COR-L47 (cell line): Measurements from ENCODE around the gene RPP25L.

Experiments
- DNase-seq: peaks from one replicate; lab custom pipeline; 2025; lab: John Stamatoyannopoulos, UW

Gene RPP25L

GRCh38 chr9:34637356-34638137 lies 25.6 kb upstream of the RPP25L start, which contains the start of gene SIGMAR1:
TSS of gene SIGMAR1 (minus strand) at chr9:34637787. CDS start at chr9:34637697, 90 bp downstream.
- DNase-seq, result peak; percentile 92

DNA sequence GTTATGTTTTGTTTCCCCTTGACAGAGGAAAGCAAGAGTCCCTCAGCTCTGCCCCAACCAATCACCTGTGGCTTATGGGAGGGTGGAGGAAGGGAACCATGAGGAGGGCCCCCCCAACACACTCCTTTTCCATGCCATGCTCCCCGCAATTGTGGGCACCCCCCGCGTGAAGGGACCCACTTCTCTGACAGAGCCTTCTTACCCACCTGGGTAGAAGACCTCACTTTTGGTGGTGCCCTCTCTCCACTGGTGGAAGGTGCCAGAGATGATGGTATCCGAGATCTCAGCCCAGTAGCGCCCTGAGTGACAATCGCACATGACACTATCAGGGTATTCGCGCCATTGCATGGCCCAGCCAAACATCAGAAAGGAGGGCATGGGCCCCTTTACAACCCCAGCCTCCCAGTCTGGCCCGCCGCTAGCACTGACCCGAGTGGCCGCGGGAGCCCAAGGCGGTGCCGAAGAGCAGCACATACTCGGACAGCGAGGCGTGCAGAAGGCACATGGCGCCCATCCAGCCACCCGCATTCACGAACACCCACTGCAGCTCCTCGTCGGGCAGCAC lies 25.0 kb upstream of the RPP25L start:
- DNase-seq, result no peak

DNA sequence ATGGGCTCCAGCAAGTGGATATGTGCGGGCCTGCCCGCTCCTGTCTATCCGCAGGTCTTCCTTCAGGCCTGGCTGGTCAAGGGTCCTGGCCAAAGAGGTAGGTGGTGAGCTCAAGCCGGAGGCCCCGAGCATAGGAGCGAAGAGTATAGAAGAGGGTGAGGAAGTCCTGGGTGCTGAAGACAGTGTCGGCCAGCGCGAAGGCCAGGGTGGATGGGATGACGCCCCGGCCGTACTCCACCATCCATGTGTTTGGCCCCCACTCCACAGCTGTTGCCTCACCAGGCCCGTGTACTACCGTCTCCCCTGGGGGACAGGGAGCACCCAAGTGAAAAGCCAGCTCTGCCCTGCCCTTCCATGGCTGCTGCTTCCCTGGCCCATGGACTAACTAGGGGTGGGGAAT lies 23.7 kb upstream of the RPP25L start:
- DNase-seq, result no peak

- no peak for DNase-seq
Observed at GRCh38 chr9:34634551-34635248, 22.8 kb upstream of the RPP25L start.

- peak; percentile 35 for DNase-seq
Observed at GRCh38 chr9:34633851-34634550, 22.1 kb upstream of the RPP25L start.

GRCh38 chr9:34633166-34633565 lies 21.3 kb upstream of the RPP25L start:
- no peak for DNase-seq

DNA sequence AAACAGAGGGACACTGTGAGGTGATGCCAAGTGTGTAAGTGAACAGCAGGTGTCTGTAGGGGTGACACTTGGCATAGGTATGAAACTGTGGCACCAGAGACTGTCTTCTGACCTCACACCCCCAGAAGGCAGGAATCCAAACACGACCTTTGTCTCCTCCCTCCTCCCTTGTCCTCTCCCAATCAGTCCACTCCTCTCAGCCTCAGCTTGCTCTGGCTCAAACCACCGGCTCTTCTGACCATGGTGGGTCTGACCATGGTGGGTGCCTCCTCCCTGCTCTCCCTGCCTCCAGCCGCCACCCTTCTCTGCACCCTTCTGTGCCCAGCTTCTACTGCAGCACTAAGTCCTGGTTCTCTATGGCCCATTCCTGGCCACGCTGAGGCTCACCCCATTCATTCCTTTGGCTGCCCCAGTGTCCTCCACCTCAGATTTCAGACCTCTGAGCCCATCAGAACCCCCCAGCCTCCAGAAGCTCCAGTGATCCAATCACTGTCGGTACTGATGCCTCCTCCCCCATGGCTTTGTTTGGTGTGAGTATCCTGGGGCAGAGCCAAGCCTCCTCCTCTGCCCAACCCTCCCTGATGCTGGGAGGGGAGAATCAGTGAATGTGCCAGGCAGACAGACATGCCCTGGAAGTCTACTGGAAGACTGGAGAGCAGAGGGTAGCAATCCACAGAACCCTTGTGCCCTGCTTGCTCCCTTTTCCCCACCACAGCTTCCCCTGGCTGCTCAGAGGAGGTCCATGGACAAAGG lies 18.7 kb upstream of the RPP25L start:
- no peak for DNase-seq

- DNase-seq, result no peak
Observed at GRCh38 chr9:34629491-34629808, 17.6 kb upstream of the RPP25L start.

GRCh38 chr9:34628656-34629490 lies 17.0 kb upstream of the RPP25L start, which contains the start of gene ARID3C:
TSS of gene ARID3C (minus strand) at chr9:34629066. CDS start at chr9:34628014, 1,052 bp downstream.
- DNase-seq, result peak; percentile 37

- DNase-seq, result no peak
Observed at GRCh38 chr9:34627716-34628655, 16.1 kb upstream of the RPP25L start.

GRCh38 chr9:34625186-34625486 lies 13.2 kb upstream of the RPP25L start:
- DNase-seq, result no peak

DNA sequence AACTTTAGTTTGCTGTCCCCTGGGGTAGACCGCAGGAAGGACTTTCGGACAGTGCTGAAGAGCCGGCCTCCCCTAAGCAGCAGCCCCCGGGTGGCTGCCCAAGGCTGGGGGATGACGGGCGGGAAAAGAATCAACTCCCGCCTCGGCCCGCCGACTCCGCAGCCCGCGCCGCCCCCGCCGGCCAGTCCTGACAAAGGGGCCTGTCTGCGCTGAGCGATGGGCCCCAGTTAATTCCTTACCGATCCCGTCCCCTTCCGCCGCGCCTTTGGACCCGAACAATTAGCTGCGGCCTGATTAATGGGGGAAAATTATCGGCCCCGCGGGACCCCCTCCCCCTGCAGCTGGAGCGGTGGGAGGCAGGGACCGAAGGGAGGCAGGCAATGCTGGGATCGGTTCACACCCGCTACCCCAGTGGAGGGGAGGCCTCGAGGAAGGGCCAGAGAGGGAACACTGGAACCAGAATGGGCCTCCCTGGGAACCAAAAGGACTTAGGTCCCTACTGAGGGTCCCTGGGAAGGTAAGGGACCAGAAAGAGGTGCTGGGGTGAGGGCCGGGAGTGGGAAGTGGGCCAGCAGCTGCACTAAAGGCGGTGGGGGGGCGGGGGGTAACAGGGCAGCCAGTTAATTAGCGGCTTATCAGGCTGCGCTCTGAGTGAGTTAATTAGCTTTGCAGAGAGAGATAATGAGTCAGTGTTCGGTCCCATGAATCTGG lies 12.7 kb upstream of the RPP25L start:
- no peak for DNase-seq

- no peak for DNase-seq
Observed at GRCh38 chr9:34623374-34624235, 11.7 kb upstream of the RPP25L start.

GRCh38 chr9:34620061-34620994 lies 8.4 kb upstream of the RPP25L start, which contains the start of gene DCTN3:
TSS of gene DCTN3 (minus strand) at chr9:34620495. CDS start at chr9:34620464, 31 bp downstream.
- peak; percentile 97 for DNase-seq

- DNase-seq, result no peak
Observed at GRCh38 chr9:34615132-34615531, 3.2 kb upstream of the RPP25L start.

DNA sequence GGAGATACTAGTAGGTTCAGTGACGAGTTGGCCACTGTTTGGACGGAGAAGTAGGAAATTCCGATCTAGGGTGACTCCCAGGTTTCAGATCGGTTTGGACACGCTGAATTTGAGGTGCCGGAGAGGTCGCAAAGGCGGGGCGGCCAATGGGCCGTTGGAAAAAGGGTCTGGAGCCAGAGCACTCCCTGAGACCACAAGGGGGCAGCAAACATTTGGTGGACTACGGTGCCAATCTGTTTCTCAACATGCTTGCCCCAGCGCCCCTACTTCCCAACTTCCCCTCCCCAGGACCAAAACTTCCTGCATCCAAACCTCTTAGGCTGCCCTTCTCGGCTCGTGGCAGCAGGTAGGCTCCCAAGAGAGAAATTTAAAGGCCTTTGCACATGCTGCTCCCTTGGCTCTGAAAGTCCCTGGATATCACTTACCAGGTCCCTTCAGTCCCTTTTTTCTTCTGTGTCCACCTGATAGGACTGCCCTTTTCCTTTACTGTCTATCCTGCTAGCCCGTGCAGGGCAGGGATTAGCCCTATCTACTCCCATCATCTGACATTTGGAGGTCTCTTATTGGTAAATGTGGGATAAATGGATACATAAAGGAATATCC lies 992 bp upstream of the RPP25L start:
- DNase-seq, result peak; percentile 79
